ENCODE data around the gene GALNS.

The GALNS gene

DNA sequence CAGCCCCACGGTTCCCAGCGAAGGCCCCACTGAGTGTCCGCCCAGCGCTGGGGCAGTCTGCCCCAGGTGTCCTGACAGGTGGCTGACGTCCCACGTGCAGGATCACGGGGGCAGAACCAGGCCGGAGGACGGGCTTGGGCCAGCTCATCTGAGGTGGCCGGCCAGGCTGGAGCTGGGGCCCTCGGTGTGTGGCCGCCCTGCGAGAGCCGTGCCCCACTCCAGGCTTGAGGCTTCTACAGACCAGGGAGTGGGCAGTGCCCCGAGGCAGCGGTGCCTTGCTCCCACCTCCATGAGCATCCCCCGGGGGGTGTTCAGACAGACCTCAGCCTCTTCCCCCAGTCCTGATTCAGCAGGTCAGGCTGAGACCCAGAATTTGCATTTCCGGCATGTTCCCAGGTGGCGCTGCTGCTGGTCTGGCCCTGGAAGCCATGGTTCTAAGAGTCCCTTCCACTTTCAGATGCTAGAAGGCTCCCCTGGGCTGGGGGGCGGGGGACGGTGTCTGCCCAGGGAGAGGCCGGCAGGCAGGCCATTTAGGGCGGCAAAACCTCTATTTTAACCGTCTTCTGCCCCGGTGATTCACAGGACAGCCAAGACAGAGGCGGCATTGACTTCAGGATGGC lies 45.1 kb upstream of the GALNS start:
- Histone ChIP-seq H3K27me3 (replicated peaks in 2 of 5; ENCODE audit: control insufficient read depth in 4 of 5, insufficient read depth in 5 of 5, low read length in 4 of 5) (no peaks in the 10 kb centered on the region), H3K4me3 (ENCODE audit: control insufficient read depth in 1 of 7, extremely low read depth in 1 of 7, insufficient read depth in 4 of 7, low read depth in 2 of 7, low read length in 6 of 7) (no peak overlapping the region), H3K9me3 (ENCODE audit: control extremely low read depth in 1 of 5, control insufficient read depth in 4 of 5, insufficient read depth in 2 of 5, low read depth in 1 of 5, low read length in 4 of 5) (no peaks in the 10 kb centered on the region), H3K36me3 (ENCODE audit: control insufficient read depth in 4 of 4, insufficient read depth in 4 of 4, low read length in 3 of 4) (peaks cover 0 to 83% (median 56%) of the 10 kb centered on the region in 4 experiments), H3K4me1 (ENCODE audit: control extremely low read depth in 1 of 4, control insufficient read depth in 4 of 4, insufficient read depth in 4 of 4, low read length in 3 of 4) (peaks cover 0 to 12% (median 11%) of the 10 kb centered on the region in 4 experiments), H3K27ac (ENCODE audit: insufficient read depth in 1 of 2, low read depth in 1 of 2, low read length in 2 of 2, poor library complexity in 1 of 2, severe bottlenecking in 2 of 2) (no peak overlapping the region)
- ChIA-PET POLR2A (no interaction called here), CTCF (interaction anchor here (0.9 to 1.0 kb wide), 2 partner anchors 164 to 265 kb away, joined by 3 read pairs; no protein-coding TSS in a partner anchor)
- no peak for DNase-seq
- 97% methylated on average over 25 of the region's 26 CpGs for WGBS (ENCODE audit: insufficient coverage)

- Histone ChIP-seq H3K4me1 (ENCODE audit: control extremely low read depth in 1 of 4, control insufficient read depth in 4 of 4, insufficient read depth in 4 of 4, low read length in 3 of 4) (peaks cover 0 to 2% (median under 1%) of the 10 kb centered on the region in 4 experiments), H3K9me3 (ENCODE audit: control extremely low read depth in 1 of 5, control insufficient read depth in 4 of 5, insufficient read depth in 2 of 5, low read depth in 1 of 5, low read length in 4 of 5) (no peaks in the 10 kb centered on the region), H3K27me3 (replicated peaks in 2 of 5; ENCODE audit: control insufficient read depth in 4 of 5, insufficient read depth in 5 of 5, low read length in 4 of 5) (no peaks in the 10 kb centered on the region), H3K27ac (ENCODE audit: insufficient read depth in 1 of 2, low read depth in 1 of 2, low read length in 2 of 2, poor library complexity in 1 of 2, severe bottlenecking in 2 of 2) (no peak overlapping the region), H3K4me3 (ENCODE audit: control insufficient read depth in 1 of 7, extremely low read depth in 1 of 7, insufficient read depth in 4 of 7, low read depth in 2 of 7, low read length in 6 of 7) (no peak overlapping the region), H3K36me3 (ENCODE audit: control insufficient read depth in 4 of 4, insufficient read depth in 4 of 4, low read length in 3 of 4) (peaks cover 0 to 91% (median 66%) of the 10 kb centered on the region in 4 experiments)
- CTCF ChIA-PET = interaction anchor here (0.9 to 1.0 kb wide), 2 partner anchors 163 to 266 kb away, joined by 3 read pairs; no protein-coding TSS in a partner anchor
- no peak for DNase-seq
- 100% methylated on average over 12 of the region's 12 CpGs for WGBS (ENCODE audit: insufficient coverage)
- POLR2A ChIA-PET = no interaction called here
These were observed 43.9 kb upstream of the GALNS start for GRCh38 chr16:88900662-88901052.

- Histone ChIP-seq H3K4me1 (ENCODE audit: control extremely low read depth in 1 of 4, control insufficient read depth in 4 of 4, insufficient read depth in 4 of 4, low read length in 3 of 4) (peaks cover 0 to 2% (median 0%) of the 10 kb centered on the region in 4 experiments), H3K27me3 (replicated peaks in 2 of 5; ENCODE audit: control insufficient read depth in 4 of 5, insufficient read depth in 5 of 5, low read length in 4 of 5) (no peaks in the 10 kb centered on the region), H3K36me3 (ENCODE audit: control insufficient read depth in 4 of 4, insufficient read depth in 4 of 4, low read length in 3 of 4) (peaks cover 3 to 97% (median 69%) of the 10 kb centered on the region in 4 experiments), H3K27ac (ENCODE audit: insufficient read depth in 1 of 2, low read depth in 1 of 2, low read length in 2 of 2, poor library complexity in 1 of 2, severe bottlenecking in 2 of 2) (no peak overlapping the region), H3K4me3 (ENCODE audit: control insufficient read depth in 1 of 7, extremely low read depth in 1 of 7, insufficient read depth in 4 of 7, low read depth in 2 of 7, low read length in 6 of 7) (no peak overlapping the region), H3K9me3 (ENCODE audit: control extremely low read depth in 1 of 5, control insufficient read depth in 4 of 5, insufficient read depth in 2 of 5, low read depth in 1 of 5, low read length in 4 of 5) (no peaks in the 10 kb centered on the region)
- POLR2A ChIA-PET = no interaction called here
- WGBS (ENCODE audit: insufficient coverage) = 97% methylated on average over 39 of the region's 41 CpGs
- CTCF ChIA-PET = no interaction called here
- DNase-seq = no peak
These were observed 43.3 kb upstream of the GALNS start for GRCh38 chr16:88899901-88900661.

DNA sequence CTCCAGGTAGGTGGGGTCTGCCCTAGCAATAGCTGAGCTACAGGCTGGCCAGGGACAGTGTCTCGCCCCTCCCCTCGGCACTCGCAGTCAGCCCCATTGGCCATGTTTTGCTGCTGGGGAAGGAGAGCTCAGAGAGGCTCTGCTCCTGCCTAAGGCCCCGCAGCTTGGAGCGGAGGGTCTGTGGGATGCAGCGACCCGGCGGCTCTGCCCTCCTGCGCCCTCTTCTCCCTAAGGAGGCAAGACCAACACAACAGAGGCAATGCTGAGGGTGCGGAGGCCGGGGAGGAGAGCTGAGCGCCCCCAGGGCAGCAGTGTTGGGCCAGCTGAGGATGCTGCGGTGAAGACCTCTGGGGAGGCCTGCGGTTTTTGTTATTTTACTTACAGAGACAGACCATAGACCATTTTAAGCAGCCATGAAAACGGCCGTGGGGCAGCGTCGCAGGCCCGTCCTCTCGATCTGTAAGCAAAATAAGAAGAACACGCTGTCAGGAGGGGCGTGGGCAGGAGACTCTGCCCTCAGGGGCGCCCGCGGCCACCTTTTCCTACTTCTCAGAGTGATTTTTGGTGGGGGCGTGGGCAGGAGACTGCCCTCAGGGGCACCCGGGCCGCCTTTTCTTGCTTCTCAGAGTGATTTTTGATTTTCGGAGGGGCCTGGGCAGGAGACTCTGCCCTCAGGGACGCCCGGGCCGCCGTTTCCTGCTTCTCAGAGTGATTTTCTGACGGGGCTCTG lies 41.1 kb upstream of the GALNS start:
- CTCF ChIA-PET = interaction anchor here (1.0 kb wide), 1 partner anchor 9 kb away, joined by 3 read pairs; no protein-coding TSS in a partner anchor
- no peaks in the 10 kb centered on the region for H3K27me3 ChIP-seq (replicated peaks in 2 of 5; ENCODE audit: control insufficient read depth in 4 of 5, insufficient read depth in 5 of 5, low read length in 4 of 5)
- POLR2A ChIA-PET = no interaction called here
- no peak overlapping the region for H3K27ac ChIP-seq (ENCODE audit: insufficient read depth in 1 of 2, low read depth in 1 of 2, low read length in 2 of 2, poor library complexity in 1 of 2, severe bottlenecking in 2 of 2)
- WGBS (ENCODE audit: insufficient coverage) = 97% methylated on average over 33 of the region's 34 CpGs
- peaks cover 3 to 97% (median 67%) of the 10 kb centered on the region in 4 experiments for H3K36me3 ChIP-seq (ENCODE audit: control insufficient read depth in 4 of 4, insufficient read depth in 4 of 4, low read length in 3 of 4)
- H3K9me3 ChIP-seq (ENCODE audit: control extremely low read depth in 1 of 5, control insufficient read depth in 4 of 5, insufficient read depth in 2 of 5, low read depth in 1 of 5, low read length in 4 of 5) = no peaks in the 10 kb centered on the region
- no peak for DNase-seq
- H3K4me3 ChIP-seq (ENCODE audit: control insufficient read depth in 1 of 7, extremely low read depth in 1 of 7, insufficient read depth in 4 of 7, low read depth in 2 of 7, low read length in 6 of 7) = no peak overlapping the region
- peaks cover 0 to 2% (median 0%) of the 10 kb centered on the region in 4 experiments for H3K4me1 ChIP-seq (ENCODE audit: control extremely low read depth in 1 of 4, control insufficient read depth in 4 of 4, insufficient read depth in 4 of 4, low read length in 3 of 4)

- no peaks in the 10 kb centered on the region for H3K9me3 ChIP-seq (ENCODE audit: control extremely low read depth in 1 of 5, control insufficient read depth in 4 of 5, insufficient read depth in 2 of 5, low read depth in 1 of 5, low read length in 4 of 5)
- ChIA-PET CTCF (no interaction called here), POLR2A (no interaction called here)
- H3K27me3 ChIP-seq (replicated peaks in 2 of 5; ENCODE audit: control insufficient read depth in 4 of 5, insufficient read depth in 5 of 5, low read length in 4 of 5) = no peaks in the 10 kb centered on the region
- H3K4me1 ChIP-seq (ENCODE audit: control extremely low read depth in 1 of 4, control insufficient read depth in 4 of 4, insufficient read depth in 4 of 4, low read length in 3 of 4) = peaks cover 0 to 2% (median 0%) of the 10 kb centered on the region in 4 experiments
- no peak overlapping the region for H3K4me3 ChIP-seq (ENCODE audit: control insufficient read depth in 1 of 7, extremely low read depth in 1 of 7, insufficient read depth in 4 of 7, low read depth in 2 of 7, low read length in 6 of 7)
- H3K27ac ChIP-seq (ENCODE audit: insufficient read depth in 1 of 2, low read depth in 1 of 2, low read length in 2 of 2, poor library complexity in 1 of 2, severe bottlenecking in 2 of 2) = no peak overlapping the region
- peaks cover 8 to 97% (median 73%) of the 10 kb centered on the region in 4 experiments for H3K36me3 ChIP-seq (ENCODE audit: control insufficient read depth in 4 of 4, insufficient read depth in 4 of 4, low read length in 3 of 4)
- DNase-seq = no peak
- 96% methylated on average over 56 of the region's 57 CpGs for WGBS (ENCODE audit: insufficient coverage)
These were observed 39.7 kb upstream of the GALNS start for GRCh38 chr16:88896238-88897070.

DNA sequence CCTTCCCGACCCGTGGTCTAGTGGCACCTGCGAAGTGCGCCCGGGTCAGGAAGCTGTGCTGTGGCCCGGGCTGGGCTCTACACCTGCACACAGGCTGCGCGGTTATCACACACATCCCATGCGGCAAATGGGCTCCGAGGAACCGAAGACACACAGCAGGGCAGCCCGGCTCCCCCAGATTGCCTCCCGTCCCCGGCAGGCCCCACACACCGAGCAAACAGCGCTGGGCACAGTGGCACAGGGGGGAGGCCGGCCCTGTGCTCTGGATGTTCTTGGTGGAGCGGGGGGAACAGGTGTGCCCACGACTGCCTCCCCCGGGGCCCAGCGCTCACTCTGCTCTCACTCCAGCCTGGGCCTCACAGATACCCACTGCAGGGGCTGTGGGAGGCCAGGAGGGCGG lies 38.6 kb upstream of the GALNS start:
- ChIA-PET POLR2A (no interaction called here), CTCF (no interaction called here)
- DNase-seq = no peak
- peaks cover 0 to 9% (median 3%) of the 10 kb centered on the region in 5 experiments for H3K9me3 ChIP-seq (ENCODE audit: control extremely low read depth in 1 of 5, control insufficient read depth in 4 of 5, insufficient read depth in 2 of 5, low read depth in 1 of 5, low read length in 4 of 5)
- no peaks in the 10 kb centered on the region for H3K27me3 ChIP-seq (replicated peaks in 2 of 5; ENCODE audit: control insufficient read depth in 4 of 5, insufficient read depth in 5 of 5, low read length in 4 of 5)
- H3K4me1 ChIP-seq (ENCODE audit: control extremely low read depth in 1 of 4, control insufficient read depth in 4 of 4, insufficient read depth in 4 of 4, low read length in 3 of 4) = peaks cover 0 to 2% (median 0%) of the 10 kb centered on the region in 4 experiments
- H3K4me3 ChIP-seq (ENCODE audit: control insufficient read depth in 1 of 7, extremely low read depth in 1 of 7, insufficient read depth in 4 of 7, low read depth in 2 of 7, low read length in 6 of 7) = no peak overlapping the region
- H3K36me3 ChIP-seq (ENCODE audit: control insufficient read depth in 4 of 4, insufficient read depth in 4 of 4, low read length in 3 of 4) = peaks cover 12 to 97% (median 74%) of the 10 kb centered on the region in 4 experiments
- no peak overlapping the region for H3K27ac ChIP-seq (ENCODE audit: insufficient read depth in 1 of 2, low read depth in 1 of 2, low read length in 2 of 2, poor library complexity in 1 of 2, severe bottlenecking in 2 of 2)
- 96% methylated on average over 21 of the region's 22 CpGs for WGBS (ENCODE audit: insufficient coverage)

All from common myeloid progenitor, CD34-positive (primary cell).